Measurements from ENCODE around the gene SLC25A46.
"Not testable (repeated sequence)": the region's sequence is repeated elsewhere in the genome, so short reads cannot be mapped to it uniquely, and the experiment has no call there.

The SLC25A46 gene

DNA sequence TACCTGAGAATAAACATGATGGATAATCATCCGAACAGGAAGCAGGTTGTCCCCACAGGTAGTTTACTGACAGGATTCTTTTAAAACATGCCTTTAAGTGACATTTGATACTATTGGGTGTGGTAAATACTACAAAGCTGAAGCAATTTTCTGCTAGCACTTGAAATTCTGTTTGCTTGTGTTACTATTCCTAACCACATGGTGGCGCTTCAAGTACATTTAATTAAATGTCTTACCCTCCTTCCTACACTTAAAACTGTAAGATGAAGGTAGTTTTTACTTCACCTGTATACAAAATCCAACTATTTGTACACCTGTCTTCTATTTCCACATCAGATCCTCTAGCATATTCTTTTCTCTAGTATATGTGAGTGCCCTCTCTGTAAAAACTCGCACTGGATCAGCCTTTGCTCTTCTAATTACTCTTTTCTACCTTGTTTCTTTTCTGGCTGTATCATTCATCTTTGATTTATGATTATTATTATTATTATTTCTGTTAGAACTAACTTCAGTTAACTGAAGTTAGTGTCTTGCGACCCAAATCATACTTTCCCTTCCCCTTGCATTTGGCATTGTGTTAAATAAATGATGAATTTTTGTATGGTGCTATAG is 18.4 kb downstream of the SLC25A46 start:
- DNase-seq (ENCODE audit: low read depth in 2 of 2): no peak

DNA sequence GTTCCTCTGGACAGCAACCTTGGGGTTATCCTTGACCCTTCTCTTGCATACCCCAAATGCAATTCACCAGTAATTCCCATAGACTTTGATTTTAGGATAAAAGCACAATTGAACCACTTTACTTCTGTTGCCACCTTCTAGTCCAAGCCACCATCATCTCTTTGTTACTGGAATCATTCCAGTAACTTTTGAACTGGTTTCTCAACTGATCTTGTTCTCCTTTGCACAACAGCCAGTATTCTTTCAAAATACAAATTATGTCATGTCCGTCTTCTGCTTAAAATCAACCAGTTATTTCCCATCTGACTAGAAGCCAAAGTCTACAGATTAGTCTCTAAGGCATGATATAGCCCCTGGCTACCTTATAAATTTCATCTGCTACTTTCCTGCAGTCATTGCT is 21.4 kb downstream of the SLC25A46 start:
- no peak for DNase-seq (ENCODE audit: low read depth in 2 of 2)

DNA sequence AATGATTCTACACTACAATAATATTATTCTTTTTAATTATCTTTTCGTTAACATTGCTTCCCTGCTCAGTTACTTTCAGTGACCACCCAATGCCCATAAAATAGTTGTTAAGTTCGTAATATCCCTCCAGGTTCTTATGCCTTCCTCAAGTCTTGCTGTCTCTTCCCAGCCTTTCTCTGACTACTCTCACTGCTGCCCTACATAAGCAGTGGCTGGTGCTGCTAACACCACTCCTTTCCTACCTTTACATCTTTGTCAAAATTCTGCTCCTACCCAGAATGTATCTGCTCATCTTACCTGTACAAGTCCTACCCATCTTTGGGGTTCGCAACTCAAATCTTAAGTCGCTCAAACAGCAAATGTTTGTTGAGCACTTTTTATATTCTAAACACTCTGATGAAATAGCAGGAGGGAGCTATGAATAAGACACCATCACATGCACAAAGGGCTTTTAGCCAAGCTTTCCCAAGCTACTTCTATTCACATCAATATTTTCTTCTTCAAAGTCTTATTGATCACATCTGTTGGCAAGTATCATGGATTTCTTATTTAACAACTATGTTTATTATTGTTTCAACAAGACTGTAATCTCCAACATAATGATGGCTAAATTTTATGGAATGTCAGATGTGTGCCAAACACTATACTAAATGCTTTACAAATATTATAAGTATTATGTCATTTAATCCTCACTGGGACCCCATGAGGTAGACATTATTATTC is 29.5 kb downstream of the SLC25A46 start:
- DNase-seq (ENCODE audit: low read depth in 2 of 2): no peak

DNA sequence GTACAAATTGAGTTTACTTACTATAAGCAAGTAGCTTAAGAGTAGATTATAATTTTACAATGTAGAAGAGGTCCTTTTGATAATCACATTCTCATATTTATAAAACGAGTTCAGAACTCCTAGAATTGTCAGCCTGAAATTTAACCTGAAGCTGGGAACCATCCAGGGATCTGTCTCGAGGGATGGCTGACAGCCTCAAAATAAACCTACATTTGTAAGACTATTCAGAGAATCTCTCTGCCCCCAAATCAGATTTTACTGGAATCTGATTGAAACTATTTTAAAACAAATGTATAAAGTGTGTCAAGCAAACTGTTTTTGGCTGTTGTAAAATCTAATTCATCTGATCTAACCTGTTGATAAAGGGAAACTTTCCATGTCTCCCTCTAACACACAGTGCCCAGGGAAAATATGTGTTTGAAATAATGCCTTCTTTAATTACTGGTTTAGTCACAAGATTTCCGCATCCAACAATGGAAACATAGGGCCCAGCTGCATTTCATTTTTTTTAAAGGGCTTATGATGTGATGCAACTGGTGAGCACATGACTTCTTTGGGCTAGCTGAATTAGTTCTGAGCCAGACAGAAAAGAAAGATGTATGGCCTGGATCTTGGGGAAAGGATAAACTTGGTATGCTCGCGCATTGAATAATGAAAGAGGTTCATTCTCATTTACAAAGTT is 30.3 kb downstream of the SLC25A46 start:
- no peak for DNase-seq (ENCODE audit: low read depth in 2 of 2)

DNA sequence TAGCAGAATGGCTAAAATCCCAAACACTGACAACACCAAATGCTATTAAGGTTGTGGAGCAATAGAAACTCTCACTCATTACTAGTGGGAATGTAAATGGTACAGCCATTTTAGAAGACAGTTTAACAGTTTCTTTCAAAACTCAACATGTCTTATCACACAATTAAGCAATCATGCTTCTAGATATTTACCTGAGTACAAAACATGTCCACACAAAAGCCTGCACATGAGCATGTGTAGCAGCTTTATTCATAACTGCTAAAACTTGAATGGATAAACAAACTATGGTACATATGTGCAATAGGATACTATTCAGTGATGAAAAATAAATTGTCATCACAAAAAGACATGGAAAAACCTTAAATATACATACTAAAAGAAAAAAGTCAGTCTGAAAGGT is 31.5 kb downstream of the SLC25A46 start:
- DNase-seq (ENCODE audit: low read depth in 2 of 2): no peak

DNA sequence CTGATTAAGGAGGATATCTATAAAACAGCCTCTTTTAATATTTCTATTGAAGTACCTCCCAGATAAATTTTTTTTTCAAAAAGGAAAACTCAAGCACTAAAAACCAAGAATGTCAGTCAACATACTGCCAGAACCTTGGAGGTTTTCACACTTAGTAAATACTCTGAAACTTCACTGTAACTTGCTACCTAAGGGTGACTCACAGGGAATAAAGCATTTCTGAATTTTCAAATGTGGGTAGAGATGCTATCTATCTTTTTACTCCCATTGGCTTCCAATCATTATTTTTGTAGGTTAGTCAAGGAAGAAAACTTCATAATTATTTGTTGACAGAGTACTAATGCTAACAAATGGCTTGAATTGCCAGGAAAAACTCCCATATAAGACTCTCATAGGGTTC is 46.1 kb downstream of the SLC25A46 start:
- no peak for DNase-seq (ENCODE audit: low read depth in 2 of 2)

DNA sequence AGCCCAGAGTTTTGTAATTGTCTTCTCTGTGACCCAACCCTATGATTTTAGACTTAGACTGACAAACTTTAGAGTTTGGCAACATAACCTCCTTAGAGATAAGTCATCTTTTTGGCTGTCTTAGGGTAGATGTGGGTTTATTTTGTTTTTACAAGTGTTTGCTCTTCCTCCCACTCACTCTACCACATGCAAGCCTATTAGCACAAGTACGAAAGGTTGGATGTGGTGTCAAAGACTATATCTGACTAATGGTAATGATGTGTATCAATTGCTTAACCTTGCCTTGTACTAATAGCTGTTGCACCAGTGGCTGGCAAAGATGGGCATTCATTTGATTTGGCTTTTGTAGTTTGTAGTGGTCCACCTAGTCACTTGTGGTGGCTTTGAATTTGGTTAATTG is 46.5 kb downstream of the SLC25A46 start:
- DNase-seq (ENCODE audit: low read depth in 2 of 2): no peak

DNA sequence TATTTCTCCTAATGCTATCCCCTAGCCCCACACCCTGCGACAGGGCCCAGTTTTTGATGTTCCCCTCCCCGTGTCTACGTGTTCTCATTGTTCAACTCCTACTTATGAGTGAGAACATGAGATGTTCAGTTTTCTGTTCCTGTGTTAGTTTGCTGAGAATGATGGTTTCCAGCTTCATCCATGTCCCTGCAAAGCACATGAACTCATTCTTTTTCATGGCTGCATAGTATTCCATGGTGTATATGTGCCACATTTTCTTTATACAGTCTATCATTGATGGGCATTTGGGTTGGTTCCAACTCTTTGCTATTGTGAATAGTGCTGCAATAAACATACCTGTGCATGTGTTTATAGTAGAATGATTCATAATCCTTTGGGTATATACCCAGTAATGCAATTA is 49.2 kb downstream of the SLC25A46 start:
- not testable (repeated sequence) for DNase-seq (ENCODE audit: low read depth in 2 of 2)

DNA sequence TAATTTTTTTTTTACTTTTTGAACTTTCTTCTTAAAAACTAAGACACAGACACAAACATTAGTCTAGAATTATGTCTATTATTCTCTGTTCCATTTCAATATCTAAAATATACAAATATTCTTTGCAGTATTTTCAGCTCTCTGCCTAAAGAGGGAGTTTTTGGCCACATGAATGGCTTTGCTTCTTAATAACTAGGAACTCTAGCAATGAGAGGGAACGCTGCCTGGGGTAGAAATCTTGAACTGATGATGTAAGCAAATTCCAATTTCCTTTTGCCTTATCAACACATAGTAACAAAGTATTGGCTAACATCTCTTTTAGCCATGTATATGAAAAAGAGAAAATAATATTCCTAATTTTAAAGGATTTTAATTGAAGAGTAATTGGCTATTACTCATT is 51.9 kb downstream of the SLC25A46 start:
- DNase-seq (ENCODE audit: low read depth in 2 of 2): no peak

DNA sequence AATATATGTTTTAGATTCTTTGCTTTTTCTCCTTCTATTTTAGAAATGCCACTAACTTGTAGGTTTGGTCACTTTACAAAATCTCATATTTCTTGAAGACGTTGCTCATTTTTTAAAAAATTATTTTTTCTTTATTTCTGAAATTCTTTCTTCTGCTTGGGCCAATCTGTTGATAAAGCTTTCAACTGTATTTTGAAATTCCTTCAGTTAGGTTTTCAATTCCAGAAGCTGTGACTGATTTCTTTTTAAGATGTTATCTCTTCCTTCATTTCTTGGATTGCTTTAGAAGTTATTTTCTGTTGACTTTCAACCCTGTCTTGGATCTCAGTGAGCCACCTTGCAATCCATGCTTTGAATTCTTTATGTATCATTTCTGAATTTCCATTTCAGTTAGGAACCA is 64.2 kb downstream of the SLC25A46 start:
- DNase-seq (ENCODE audit: low read depth in 2 of 2): no peak

DNA sequence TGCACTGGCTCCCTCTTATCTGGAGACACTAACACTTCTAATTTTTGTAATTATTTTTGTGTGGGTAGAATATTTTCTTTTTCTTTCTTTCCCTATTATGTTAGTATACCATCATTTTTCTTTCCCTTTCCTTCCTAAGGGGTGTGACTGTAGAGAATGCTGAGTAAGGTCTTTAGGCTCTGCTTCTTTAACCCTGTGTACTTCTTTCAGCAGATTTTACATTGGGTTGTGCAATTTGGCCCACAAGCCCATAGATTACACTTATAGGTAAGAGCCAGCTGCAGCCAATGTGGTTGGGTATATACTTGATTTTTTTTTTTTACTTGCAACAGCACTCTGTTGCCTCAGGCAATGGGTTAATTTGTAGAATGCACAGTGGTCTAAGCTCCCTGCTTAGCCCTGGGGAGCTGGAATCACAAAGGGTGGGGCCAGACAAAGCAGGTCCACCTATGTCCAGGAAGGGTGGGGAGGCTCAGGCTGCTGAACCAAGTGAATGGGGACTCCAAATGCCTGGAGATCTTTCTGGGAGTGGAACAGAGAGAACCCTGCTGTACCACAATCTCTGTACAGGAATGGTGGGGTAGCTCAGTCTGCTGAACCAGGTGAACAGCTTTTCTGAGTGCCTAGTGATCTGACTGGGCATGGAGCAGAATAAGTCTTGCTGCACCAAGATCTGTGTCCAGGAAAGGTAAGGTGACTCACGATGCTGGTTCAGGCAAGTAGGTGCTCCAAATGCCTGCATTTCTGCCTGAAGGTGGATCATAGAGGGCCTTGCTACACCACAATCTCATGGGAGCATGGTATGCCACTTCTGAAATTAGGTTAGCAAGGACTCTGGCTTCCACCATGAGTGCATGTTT is 64.9 kb downstream of the SLC25A46 start:
- no peak for DNase-seq (ENCODE audit: low read depth in 2 of 2)

DNA sequence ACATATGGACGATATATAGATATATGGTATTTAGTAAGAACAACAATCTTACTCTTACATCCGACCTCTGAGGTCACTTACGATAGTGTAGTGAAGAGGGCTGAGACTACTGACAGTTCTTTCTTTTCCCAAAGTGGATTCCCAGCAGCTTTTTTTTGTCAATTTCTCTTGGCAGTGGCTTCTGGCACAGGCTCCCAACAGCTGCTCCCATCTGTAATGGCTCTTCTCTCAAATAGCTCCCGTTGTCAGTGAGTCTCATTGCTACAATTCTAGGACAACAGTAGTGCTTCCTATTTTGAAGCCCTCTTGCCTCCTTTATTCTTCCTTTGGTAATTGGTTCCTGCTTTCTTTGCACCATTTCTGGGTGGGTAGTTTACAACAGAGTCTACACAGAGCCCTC is 68.4 kb downstream of the SLC25A46 start:
- no peak for DNase-seq (ENCODE audit: low read depth in 2 of 2)

DNA sequence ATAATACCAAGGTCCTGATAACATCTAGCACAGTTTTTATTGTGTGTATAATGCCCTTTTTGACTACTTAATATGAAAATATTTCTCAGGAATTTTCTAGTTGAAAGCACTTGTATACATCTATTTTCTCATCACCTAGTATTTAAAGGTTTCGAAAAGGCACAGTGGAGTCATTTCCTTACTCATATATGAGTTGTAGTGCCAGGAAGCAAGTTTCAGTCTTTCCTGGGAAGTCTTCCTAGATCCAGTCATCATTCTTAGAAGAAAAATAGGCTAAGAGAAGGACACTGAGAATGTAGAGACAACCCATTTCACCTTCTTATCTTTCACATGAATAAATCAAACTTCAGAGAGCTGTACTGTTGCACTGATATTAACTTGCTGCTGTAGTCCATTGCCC is 70.2 kb downstream of the SLC25A46 start:
- no peak for DNase-seq (ENCODE audit: low read depth in 2 of 2)

All from activated CD8-positive, alpha-beta memory T cell treated with anti-CD3 and anti-CD28 coated beads for 4 hours (primary cell).